SK-N-MC (cell line): ENCODE data around the gene OR52E6.

Source experiments
- EZH2 ChIP-seq: fragments of 200-600 bp; sonication (generic); IDR thresholded peaks from one replicate; pipeline ENCODE4 v1.6.1; 2017; ENCODE audit warnings: antibody characterized with exemption
- POLR2AphosphoS5 ChIP-seq: IDR thresholded peaks from 2 replicates; pipeline ENCODE4 v1.6.1; 2012; ENCODE audit warnings: mild to moderate bottlenecking, low read depth, low read length, borderline replicate concordance

DNA sequence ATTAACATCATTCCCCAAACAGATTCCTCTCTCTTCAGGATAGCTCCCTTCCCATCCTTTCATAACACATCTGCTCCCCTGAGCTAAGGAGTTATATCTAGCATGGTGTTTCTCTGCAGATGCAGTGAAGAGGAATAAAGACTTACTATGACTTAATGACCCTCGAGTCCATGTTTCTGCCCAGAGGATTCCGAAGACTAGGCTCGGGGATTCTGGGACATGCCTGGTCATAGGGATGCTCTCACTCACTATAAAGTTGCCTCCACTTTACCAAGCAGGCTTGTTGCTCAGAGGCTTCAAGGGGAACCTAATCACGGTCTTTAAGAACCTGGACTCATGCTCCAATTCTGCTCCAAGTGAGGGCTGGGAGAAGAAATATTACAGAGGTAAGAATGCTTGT is 38.6 kb upstream of the OR52E6 start, which contains the start of gene OR52E4:
- TF ChIP-seq POLR2AphosphoS5 (no peak), EZH2 (no peak)
